ENCODE results near the gene CYTH1.

The CYTH1 gene

GRCh38 chr17:78645421-78646295, 136.4 kb downstream of the CYTH1 start:
- no peak for DNase-seq (ENCODE audit: low spot score)

GRCh38 chr17:78644931-78645351, 137.1 kb downstream of the CYTH1 start:
- DNase-seq (ENCODE audit: low spot score), result no peak

GRCh38 chr17:78644224-78644623, 137.8 kb downstream of the CYTH1 start:
- DNase-seq (ENCODE audit: low spot score), result no peak

- no peak for DNase-seq (ENCODE audit: low spot score)
These were observed 138.7 kb downstream of the CYTH1 start for GRCh38 chr17:78643326-78643725.

GRCh38 chr17:78642707-78643106, 139.4 kb downstream of the CYTH1 start:
- DNase-seq (ENCODE audit: low spot score), result no peak

- DNase-seq (ENCODE audit: low spot score), result no peak
These were observed 140.4 kb downstream of the CYTH1 start for GRCh38 chr17:78641666-78642065.

- no peak for DNase-seq (ENCODE audit: low spot score)
These were observed 140.8 kb downstream of the CYTH1 start for GRCh38 chr17:78641243-78641642.

GRCh38 chr17:78640700-78641099, 141.4 kb downstream of the CYTH1 start:
- no peak for DNase-seq (ENCODE audit: low spot score)

- no peak for DNase-seq (ENCODE audit: low spot score)
These were observed 144.2 kb downstream of the CYTH1 start for GRCh38 chr17:78637643-78638420.

GRCh38 chr17:78637146-78637545, 144.9 kb downstream of the CYTH1 start:
- DNase-seq (ENCODE audit: low spot score), result no peak

- DNase-seq (ENCODE audit: low spot score), result no peak
These were observed 147.9 kb downstream of the CYTH1 start for GRCh38 chr17:78634154-78634553.

GRCh38 chr17:78629436-78629995, 152.6 kb downstream of the CYTH1 start:
- no peak for DNase-seq (ENCODE audit: low spot score)

- no peak for DNase-seq (ENCODE audit: low spot score)
These were observed 153.3 kb downstream of the CYTH1 start for GRCh38 chr17:78628547-78629435.

- no peak for DNase-seq (ENCODE audit: low spot score)
These were observed 157.5 kb downstream of the CYTH1 start for GRCh38 chr17:78624324-78625151.
